SK-N-SH treated with all-trans-retinoic acid at 6 μM for 48 hours (cell line): ENCODE measurements around the gene GBF1.

Source experiments
- CREB5 ChIP-seq: fragments of 250-450 bp; sonication (Bioruptor Pico); IDR thresholded peaks from 2 replicates; pipeline ENCODE4 v1.5.1; 2020; ENCODE audit warnings: low read depth, mild to moderate bottlenecking, moderate library complexity
- CSDC2 ChIP-seq: fragments of 250-450 bp; sonication (Bioruptor Pico); IDR thresholded peaks from 2 replicates; pipeline ENCODE4 v1.5.0; 2020; ENCODE audit warnings: mild to moderate bottlenecking, moderate library complexity
- GLIS3 ChIP-seq: fragments of 250-450 bp; sonication (Bioruptor Pico); IDR thresholded peaks from 2 replicates; pipeline ENCODE4 v1.5.0; 2020; ENCODE audit warnings: mild to moderate bottlenecking, moderate library complexity
- ISL1 ChIP-seq: fragments of 250-450 bp; sonication (Bioruptor Pico); IDR thresholded peaks from 2 replicates; pipeline ENCODE4 v2.1.2; 2022; ENCODE audit warnings: mild to moderate bottlenecking, moderate library complexity
- PATZ1 ChIP-seq: fragments of 250-450 bp; sonication (Bioruptor Pico); IDR thresholded peaks from 2 replicates; pipeline ENCODE4 v1.8.0; 2020; ENCODE audit warnings: mild to moderate bottlenecking, moderate library complexity, borderline replicate concordance
- RARB ChIP-seq: fragments of 250-450 bp; sonication (Bioruptor Pico); IDR thresholded peaks from 2 replicates; pipeline ENCODE4 v1.8.0; 2021; ENCODE audit warnings: mild to moderate bottlenecking, moderate library complexity
- SNAI2 ChIP-seq: fragments of 250-450 bp; sonication (Bioruptor Pico); IDR thresholded peaks from 2 replicates; pipeline ENCODE4 v1.5.0; 2020; ENCODE audit warnings: mild to moderate bottlenecking, moderate library complexity
- TCF4 ChIP-seq: fragments of 250-450 bp; sonication (Bioruptor Pico); IDR thresholded peaks from 2 replicates; pipeline ENCODE4 v1.8.0; 2021; ENCODE audit warnings: mild to moderate bottlenecking, moderate library complexity, borderline replicate concordance
- ZC3H10 ChIP-seq: fragments of 250-450 bp; sonication (Bioruptor Pico); IDR thresholded peaks from 2 replicates; pipeline ENCODE4 v1.5.1; 2021; ENCODE audit warnings: mild to moderate bottlenecking, moderate library complexity
- ZFP3 ChIP-seq: fragments of 250-450 bp; sonication (Bioruptor Pico); IDR thresholded peaks from 2 replicates; pipeline ENCODE4 v1.5.0; 2020; ENCODE audit warnings: mild to moderate bottlenecking, moderate library complexity
- ZFP30 ChIP-seq: fragments of 450-650 bp; formaldehyde crosslinking; IDR thresholded peaks from 2 replicates; pipeline ENCODE4 v1.5.0; 2022; ENCODE audit warnings: mild to moderate bottlenecking, moderate library complexity
- ZNF565 ChIP-seq: fragments of 450-650 bp; formaldehyde crosslinking; conservative IDR thresholded peaks from 2 replicates; pipeline ENCODE4 v1.5.0; 2020; ENCODE audit warnings: low read depth, mild to moderate bottlenecking, moderate library complexity
- ZNF70 ChIP-seq: fragments of 450-650 bp; formaldehyde crosslinking; IDR thresholded peaks from 2 replicates; pipeline ENCODE4 v1.5.0; 2020; ENCODE audit warnings: mild to moderate bottlenecking, moderate library complexity
- ZNF8 ChIP-seq: fragments of 450-650 bp; formaldehyde crosslinking; IDR thresholded peaks from 2 replicates; pipeline ENCODE4 v1.5.0; 2020; ENCODE audit warnings: mild to moderate bottlenecking, moderate library complexity

- no peak for TF ChIP-seq GLIS3 (CRISPR knock-in tag)
- no peak for TF ChIP-seq ZFP30 (CRISPR knock-in tag)
- no peak for TF ChIP-seq CREB5 (CRISPR knock-in tag)
- no peak for TF ChIP-seq ZFP3 (CRISPR knock-in tag)
- TF ChIP-seq RARB (CRISPR knock-in tag) = no peak
- TF ChIP-seq PATZ1 = no peak
- no peak for TF ChIP-seq ISL1
- TF ChIP-seq TCF4 (CRISPR knock-in tag) = no peak
- TF ChIP-seq CSDC2 = no peak
- TF ChIP-seq ZNF8 (CRISPR knock-in tag) = no peak
- no peak for TF ChIP-seq ZNF565 (CRISPR knock-in tag)
- no peak for TF ChIP-seq SNAI2 (CRISPR knock-in tag)
- TF ChIP-seq ZNF70 = no peak
- TF ChIP-seq ZC3H10 (CRISPR knock-in tag) = no peak
These were observed 42.2 kb downstream of the GBF1 start for GRCh38 chr10:102287538-102287937.
